GM10248 (cell line): ENCODE measurements around the gene DSCAM.

Source experiments
- CTCF ChIA-PET: fragments of 300-600 bp; sonication (Branson Sonifier 250); formaldehyde crosslinking; extraction: SDS; loops from one replicate; lab custom pipeline; 2021; ENCODE audit warnings: antibody characterized with exemption; lab: Yijun Ruan, JAX
- POLR2A ChIA-PET: fragments of 350-650 bp; sonication (Branson Sonifier 250); formaldehyde crosslinking; extraction: SDS; loops from one replicate; lab custom pipeline; 2020; ENCODE audit warnings: antibody characterized with exemption; lab: Yijun Ruan, JAX
- DNase-seq: peaks from one replicate; pipeline ENCODE4 v3.0.0; 2012; ENCODE audit errors: extremely low spot score
- TF ChIP-seq, protein P1 (sequence below): IDR thresholded peaks from 2 replicates; pipeline ENCODE4 v1.5.1; 2012; ENCODE audit warnings: mild to moderate bottlenecking, low read depth; ENCODE audit errors: extremely low read depth, missing control alignments, control extremely low read depth

DSCAM gene

DNA sequence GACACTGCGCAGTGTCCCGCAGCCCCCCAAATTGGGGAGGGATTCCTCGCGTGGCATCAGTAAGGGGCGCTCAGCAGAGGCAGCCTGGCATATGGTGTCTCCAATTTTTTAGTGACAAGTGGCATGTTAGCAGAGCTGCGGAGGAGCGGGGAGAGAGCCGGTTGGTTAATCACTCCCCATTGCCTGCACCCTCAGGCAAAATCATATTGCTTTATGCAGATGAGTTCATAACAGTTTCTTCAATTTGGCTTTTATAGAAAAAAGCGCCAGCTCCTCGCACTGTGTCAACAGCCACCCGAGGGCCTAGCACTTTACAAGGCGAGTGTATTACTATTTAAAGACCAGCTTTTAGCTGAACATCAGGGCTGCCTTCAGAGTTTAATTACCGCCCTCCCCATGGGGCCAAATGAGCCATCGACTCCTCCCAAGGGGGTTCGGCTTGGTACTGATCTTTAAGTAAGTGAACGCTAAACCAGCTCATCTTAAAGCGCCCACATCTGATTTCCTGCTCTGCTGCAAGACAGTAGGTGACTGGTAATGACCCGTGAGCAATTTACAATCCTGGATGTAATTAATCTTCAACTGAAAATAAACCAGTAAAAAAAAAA, 298.9 kb downstream of the DSCAM start:
- DNase-seq, result no peak

DNA sequence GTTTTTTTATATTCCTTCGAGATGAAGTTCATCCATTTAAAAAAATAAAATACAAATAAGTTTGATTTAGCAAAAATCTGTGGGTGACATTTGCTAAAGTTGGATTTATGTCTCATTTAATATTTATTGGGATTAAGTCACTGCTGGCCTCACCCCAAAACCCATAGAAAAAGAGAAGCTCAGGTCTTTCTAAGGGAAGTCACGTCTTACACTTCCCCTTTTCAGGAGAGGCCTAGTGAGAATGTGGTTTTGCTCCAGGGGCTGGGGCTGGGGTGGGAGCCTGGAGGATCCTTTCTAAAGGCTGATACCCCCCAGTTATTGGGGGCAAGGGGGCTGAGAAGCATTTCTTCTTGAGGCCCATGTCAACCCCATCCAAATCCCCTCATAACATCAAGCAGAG, 300.3 kb downstream of the DSCAM start:
- no peak for DNase-seq
- TF ChIP-seq, protein P1, sequence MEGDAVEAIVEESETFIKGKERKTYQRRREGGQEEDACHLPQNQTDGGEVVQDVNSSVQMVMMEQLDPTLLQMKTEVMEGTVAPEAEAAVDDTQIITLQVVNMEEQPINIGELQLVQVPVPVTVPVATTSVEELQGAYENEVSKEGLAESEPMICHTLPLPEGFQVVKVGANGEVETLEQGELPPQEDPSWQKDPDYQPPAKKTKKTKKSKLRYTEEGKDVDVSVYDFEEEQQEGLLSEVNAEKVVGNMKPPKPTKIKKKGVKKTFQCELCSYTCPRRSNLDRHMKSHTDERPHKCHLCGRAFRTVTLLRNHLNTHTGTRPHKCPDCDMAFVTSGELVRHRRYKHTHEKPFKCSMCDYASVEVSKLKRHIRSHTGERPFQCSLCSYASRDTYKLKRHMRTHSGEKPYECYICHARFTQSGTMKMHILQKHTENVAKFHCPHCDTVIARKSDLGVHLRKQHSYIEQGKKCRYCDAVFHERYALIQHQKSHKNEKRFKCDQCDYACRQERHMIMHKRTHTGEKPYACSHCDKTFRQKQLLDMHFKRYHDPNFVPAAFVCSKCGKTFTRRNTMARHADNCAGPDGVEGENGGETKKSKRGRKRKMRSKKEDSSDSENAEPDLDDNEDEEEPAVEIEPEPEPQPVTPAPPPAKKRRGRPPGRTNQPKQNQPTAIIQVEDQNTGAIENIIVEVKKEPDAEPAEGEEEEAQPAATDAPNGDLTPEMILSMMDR, result no peak
- ChIA-PET CTCF (no interaction called here), POLR2A (no interaction called here)

More for the DNA sequence above, 298.9 kb downstream of the DSCAM start:
- ChIA-PET POLR2A (no interaction called here), CTCF (interaction anchor here (1.5 kb wide), 2 partner anchors 9 to 11 kb away, joined by 3 read pairs; no protein-coding TSS in a partner anchor)
- TF ChIP-seq, protein P1, result no peak

DNA sequence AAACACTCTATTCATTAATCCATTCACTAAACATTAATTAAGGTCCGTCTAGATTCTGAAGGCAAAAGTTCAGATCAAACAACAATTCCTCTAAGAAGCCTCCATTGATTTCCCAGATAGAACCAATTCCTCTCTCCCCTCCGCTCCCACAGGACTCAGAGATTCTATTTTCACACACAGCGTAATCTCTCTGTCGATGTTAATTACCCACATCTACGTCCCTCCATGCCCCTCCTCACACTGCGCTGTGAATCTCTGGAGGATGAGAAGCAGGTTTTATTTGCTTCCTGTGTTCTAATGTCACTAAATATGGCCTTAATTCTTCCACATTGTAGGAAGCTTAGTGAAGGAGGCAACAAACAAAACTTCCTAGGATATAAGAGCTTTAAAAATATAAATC, 306.7 kb downstream of the DSCAM start:
- TF ChIP-seq, protein P1, result no peak
- ChIA-PET POLR2A (no interaction called here), CTCF (no interaction called here)
- no peak for DNase-seq

- TF ChIP-seq, protein P1, result no peak
- ChIA-PET POLR2A (no interaction called here), CTCF (no interaction called here)
- no peak for DNase-seq
These were observed 312.1 kb downstream of the DSCAM start for GRCh38 chr21:40534886-40535285.

DNA sequence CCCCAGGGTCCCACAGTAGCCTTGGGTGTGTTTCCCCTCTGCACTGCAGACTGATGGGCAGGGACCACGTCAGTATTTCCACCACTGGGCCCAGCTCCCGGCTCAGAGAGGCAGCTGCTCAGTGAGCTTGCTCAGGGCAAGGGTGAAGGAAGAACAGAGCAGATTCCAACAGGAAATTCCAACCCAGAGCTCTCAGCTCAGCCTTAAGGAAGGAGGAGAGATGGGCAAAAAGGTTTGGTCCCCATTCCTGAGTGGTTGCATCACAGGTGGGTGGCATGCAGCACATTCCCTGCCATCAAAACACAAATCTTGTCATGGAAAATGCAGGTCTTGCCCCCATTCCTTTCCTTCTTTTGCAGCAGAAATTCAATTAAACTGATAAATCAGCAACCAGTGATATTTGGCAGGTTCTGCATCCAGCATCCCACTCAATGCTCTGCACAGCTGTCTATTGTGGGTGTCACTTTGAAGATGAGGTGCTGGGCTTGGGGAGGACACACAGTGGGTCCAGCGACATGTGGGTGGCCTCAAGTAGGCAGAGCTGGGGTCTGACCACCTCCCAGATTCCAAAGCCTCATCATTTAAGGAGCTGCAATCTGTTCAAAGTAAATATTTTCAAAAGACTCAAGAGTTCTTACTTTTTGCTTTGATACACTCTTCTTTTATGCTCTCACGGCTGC, 315.4 kb downstream of the DSCAM start:
- POLR2A ChIA-PET, result no interaction called here
- TF ChIP-seq, protein P1, result no peak
- no peak for DNase-seq
- CTCF ChIA-PET, result no interaction called here

GRCh38 chr21:40531016-40531415, 315.9 kb downstream of the DSCAM start:
- ChIA-PET CTCF (no interaction called here), POLR2A (no interaction called here)
- DNase-seq, result no peak
- TF ChIP-seq, protein P1, result no peak
